WTC11 (cell line): ENCODE results near the gene GNA12. TPM values are rescaled to one million over a fixed set of nuclear protein-coding genes. Genes with fewer than 3 reads are reported as not detected.

Experiments used
- ATAC-seq: fragments of 200-7000 bp; cut with Tn5 transposase; 2 replicates; pipeline ENCODE4 v1.10.0; 2021; ENCODE audit warnings: mild to moderate bottlenecking, moderate library complexity
- Bru-seq: library from RNA; stranded (reverse); fragments of 400-500 nt; gene quantifications from one replicate; lab custom pipeline; 2021; lab: Mats Ljungman, UMichigan
- CTCF ChIA-PET: fragments of 300-600 bp; sonication (Branson Sonifier 250); formaldehyde crosslinking; loops from one replicate; lab custom pipeline; 2021; ENCODE audit warnings: antibody characterized with exemption; lab: Charles Lee
- POLR2A ChIA-PET: fragments of 350-600 bp; sonication (Branson Sonifier 250); formaldehyde crosslinking; loops from one replicate; lab custom pipeline; 2021; ENCODE audit warnings: antibody characterized with exemption; lab: Charles Lee
- DNase-seq: peaks from one replicate; pipeline ENCODE4 v3.0.0; 2021; ENCODE audit warnings: low spot score
- H3K27ac Mint-ChIP-seq: 2 replicates; pipeline ENCODE4 v1.8.0; 2021; ENCODE audit warnings: mixed read lengths
- H3K27me3 Mint-ChIP-seq: 2 replicates; pipeline ENCODE4 v1.8.0; 2021; ENCODE audit warnings: low read depth, mild to moderate bottlenecking, moderate library complexity, mixed read lengths
- H3K36me3 Mint-ChIP-seq: 2 replicates; pipeline ENCODE4 v1.8.0; 2021; ENCODE audit warnings: mixed read lengths
- H3K4me1 Mint-ChIP-seq: 2 replicates; pipeline ENCODE4 v1.8.0; 2022; ENCODE audit warnings: mixed read lengths
- H3K4me3 Mint-ChIP-seq: 2 replicates; pipeline ENCODE4 v1.8.0; 2021; ENCODE audit warnings: mild to moderate bottlenecking, moderate library complexity, mixed read lengths
- H3K9me3 Mint-ChIP-seq: 2 replicates; pipeline ENCODE4 v1.8.0; 2021; ENCODE audit warnings: mixed read lengths
- AFF4 ChIP-seq: sonication (generic); formaldehyde crosslinking; IDR thresholded peaks from 2 replicates; pipeline ENCODE4 v1.8.1; 2023; ENCODE audit warnings: mild to moderate bottlenecking, missing genetic modification reagents, borderline replicate concordance
- AR ChIP-seq: fragments of 250-450 bp; sonication (Bioruptor Pico); IDR thresholded peaks from 2 replicates; pipeline ENCODE4 v1.9.0; 2021; ENCODE audit warnings: mild to moderate bottlenecking
- ATF1 ChIP-seq: sonication (generic); formaldehyde crosslinking; IDR thresholded peaks from 2 replicates; pipeline ENCODE4 v1.8.1; 2023; ENCODE audit warnings: mild to moderate bottlenecking, moderate library complexity, missing genetic modification reagents
- ATF6 ChIP-seq: sonication (generic); formaldehyde crosslinking; IDR thresholded peaks from 2 replicates; pipeline ENCODE4 v1.8.1; 2023; ENCODE audit warnings: mild to moderate bottlenecking, missing genetic modification reagents
- E2F1 ChIP-seq: sonication (generic); formaldehyde crosslinking; IDR thresholded peaks from 2 replicates; pipeline ENCODE4 v1.8.0; 2022; ENCODE audit warnings: mild to moderate bottlenecking, missing genetic modification reagents
- GABPB1 ChIP-seq: sonication (generic); formaldehyde crosslinking; IDR thresholded peaks from 2 replicates; pipeline ENCODE4 v1.8.1; 2023; ENCODE audit warnings: mild to moderate bottlenecking, missing genetic modification reagents
- HMGXB4 ChIP-seq: sonication (generic); formaldehyde crosslinking; IDR thresholded peaks from 2 replicates; pipeline ENCODE4 v1.8.1; 2023; ENCODE audit warnings: mild to moderate bottlenecking, moderate library complexity, missing genetic modification reagents
- MYBL2 ChIP-seq: sonication (generic); formaldehyde crosslinking; IDR thresholded peaks from 2 replicates; pipeline ENCODE4 v1.8.1; 2023; ENCODE audit warnings: mild to moderate bottlenecking, moderate library complexity, missing genetic modification reagents
- NFYB ChIP-seq: sonication (generic); formaldehyde crosslinking; conservative IDR thresholded peaks from 2 replicates; pipeline ENCODE4 v1.8.0; 2022; ENCODE audit warnings: low read depth, missing genetic modification reagents
- RORB ChIP-seq: fragments of 250-450 bp; sonication (Bioruptor Pico); IDR thresholded peaks from 2 replicates; pipeline ENCODE4 v1.9.0; 2021; ENCODE audit warnings: mild to moderate bottlenecking
- SP1 ChIP-seq: sonication (generic); formaldehyde crosslinking; conservative IDR thresholded peaks from 2 replicates; pipeline ENCODE4 v1.8.1; 2022; ENCODE audit warnings: missing genetic modification reagents
- ZBTB21 ChIP-seq: sonication (generic); formaldehyde crosslinking; IDR thresholded peaks from 2 replicates; pipeline ENCODE4 v1.8.1; 2023; ENCODE audit warnings: mild to moderate bottlenecking, missing genetic modification reagents, borderline replicate concordance
- ZMAT4 ChIP-seq: fragments of 250-450 bp; sonication (Bioruptor Pico); IDR thresholded peaks from 2 replicates; pipeline ENCODE4 v1.9.0; 2021; ENCODE audit warnings: mild to moderate bottlenecking
- ZNF317 ChIP-seq: sonication (generic); formaldehyde crosslinking; IDR thresholded peaks from 2 replicates; pipeline ENCODE4 v1.8.1; 2023; ENCODE audit warnings: low read depth, mild to moderate bottlenecking, moderate library complexity, missing genetic modification reagents, borderline replicate concordance
- ZNF423 ChIP-seq: fragments of 250-450 bp; sonication (Bioruptor Pico); IDR thresholded peaks from 2 replicates; pipeline ENCODE4 v2.1.2; 2022; ENCODE audit warnings: mild to moderate bottlenecking, moderate library complexity
- ZNF671 ChIP-seq: fragments of 250-450 bp; sonication (Bioruptor Pico); IDR thresholded peaks from 2 replicates; pipeline ENCODE4 v1.8.0; 2021; ENCODE audit warnings: mild to moderate bottlenecking
- ZSCAN18 ChIP-seq: fragments of 250-450 bp; sonication (Bioruptor Pico); IDR thresholded peaks from 2 replicates; pipeline ENCODE4 v2.1.2; 2022; ENCODE audit warnings: mild to moderate bottlenecking, moderate library complexity
- long read RNA-seq, 3 experiments: library from RNA in 1 of 3; library from capped mRNA in 1 of 3; library from polyadenylated mRNA in 1 of 3; unstranded in 2 of 3; stranded (forward) in 1 of 3; transcript quantifications; one replicate each; pipeline ENCODE4 v2.0.0, GENCODE V29; 2021
- total RNA-seq: library from RNA; stranded (reverse); gene quantifications from 3 replicates; pipeline ENCODE4 v1.2.3, GENCODE V29; 2021

The GNA12 gene
- total RNA-seq (89.2 to 99.6 TPM (median 90.3 TPM) in 3 replicates), Bru-seq, nascent RNA (percentile 87 among the genes with signal in this experiment)
- long read RNA-seq, experiment 1, full-length matches to known transcripts, result 647 of 763 reads
- long read RNA-seq, experiment 1, partial matches to known transcripts, result 5 of 763 reads
- long read RNA-seq, experiment 1, other reads (novel, unspliced or antisense), result 111 of 763 reads
- long read RNA-seq, experiment 2, full-length matches to known transcripts, result 58 of 112 reads
- long read RNA-seq, experiment 2, partial matches to known transcripts, result 6 of 112 reads
- long read RNA-seq, experiment 2, other reads (novel, unspliced or antisense), result 48 of 112 reads
- long read RNA-seq, experiment 3, partial matches to known transcripts, result 0 of 6 reads
- long read RNA-seq, experiment 3, other reads (novel, unspliced or antisense), result 6 of 6 reads

GRCh38 chr7:2844153-2845033 is at the start of gene GNA12:
Gene GNA12, minus strand, starts transcription at chr7:2844308. Its CDS starts 147 bp downstream, at chr7:2844161.
- ChIA-PET POLR2A (interaction anchor here (0.6 to 1.0 kb wide), 8 partner anchors 10 to 83 kb away, joined by 3 to 4 read pairs (median 3); no protein-coding TSS in a partner anchor), CTCF (interaction anchor here (1.1 to 1.5 kb wide), 4 partner anchors 20 to 134 kb away, joined by 4 to 7 read pairs (median 6); no protein-coding TSS in a partner anchor)
- Mint-ChIP-seq H3K4me3 (peak within 1 kb of the TSS; percentile 82), H3K36me3 (peaks cover 30% of the 10 kb centered on the region), H3K9me3 (no peaks in the 10 kb centered on the region), H3K4me1 (peaks cover 39% of the 10 kb centered on the region), H3K27me3 (no peaks in the 10 kb centered on the region), H3K27ac (peak within 1 kb of the TSS; percentile 85)
- peak; percentile 94 for ATAC-seq
- peak; percentile 99 for DNase-seq
- TF ChIP-seq AR (no peak), SP1 (CRISPR knock-in tag) (peak; percentile 93), NFYB (CRISPR knock-in tag) (peak; percentile 89)

GRCh38 chr7:2893411-2893861 is 49.3 kb upstream of the GNA12 start:
- POLR2A ChIA-PET, result no interaction called here
- Mint-ChIP-seq H3K36me3 (peaks cover 2% of the 10 kb centered on the region; the same call in 1 of the 2 replicates), H3K4me1 (peaks cover 3% of the 10 kb centered on the region), H3K27me3 (no peaks in the 10 kb centered on the region), H3K4me3 (no peak overlapping the region), H3K9me3 (peaks cover 3% of the 10 kb centered on the region; the same call in 1 of the 2 replicates), H3K27ac (no peak overlapping the region)
- DNase-seq (no peak), ATAC-seq (no peak)
- CTCF ChIA-PET, result interaction anchor here (0.6 to 1.6 kb wide), 2 partner anchors 29 to 199 kb away, joined by 3 to 5 read pairs; no protein-coding TSS in a partner anchor
- no peak for TF ChIP-seq ZNF317 (CRISPR knock-in tag)
- TF ChIP-seq ATF6, result no peak
- no peak for TF ChIP-seq E2F1 (CRISPR knock-in tag)
- TF ChIP-seq ZBTB21 (CRISPR knock-in tag), result no peak
- no peak for TF ChIP-seq ATF1 (CRISPR knock-in tag)
- no peak for TF ChIP-seq HMGXB4 (CRISPR knock-in tag)
- TF ChIP-seq ZNF671 (CRISPR knock-in tag), result no peak
- no peak for TF ChIP-seq RORB (CRISPR knock-in tag)
- no peak for TF ChIP-seq GABPB1 (CRISPR knock-in tag)
- no peak for TF ChIP-seq ZMAT4 (CRISPR knock-in tag)
- no peak for TF ChIP-seq MYBL2
- TF ChIP-seq AFF4, result no peak
- TF ChIP-seq ZNF423 (CRISPR knock-in tag), result no peak
- no peak for TF ChIP-seq ZSCAN18 (CRISPR knock-in tag)
